Activated CD4-positive, CD25-positive, alpha-beta regulatory T cell treated with anti-CD3 and anti-CD28 coated beads, Interleukin-2, amount 50 U/mL, for 24 hours (primary cell): ENCODE measurements around the gene SLC1A1.

Source experiments
- ATAC-seq, 2 donors: fragments of 150-1000 bp; cut with Tn5 transposase; one replicate each; pipeline ENCODE4 v1.10.0; 2021; ENCODE audit warnings: mild to moderate bottlenecking in 1 of 2, moderate library complexity in 1 of 2

The SLC1A1 gene

DNA sequence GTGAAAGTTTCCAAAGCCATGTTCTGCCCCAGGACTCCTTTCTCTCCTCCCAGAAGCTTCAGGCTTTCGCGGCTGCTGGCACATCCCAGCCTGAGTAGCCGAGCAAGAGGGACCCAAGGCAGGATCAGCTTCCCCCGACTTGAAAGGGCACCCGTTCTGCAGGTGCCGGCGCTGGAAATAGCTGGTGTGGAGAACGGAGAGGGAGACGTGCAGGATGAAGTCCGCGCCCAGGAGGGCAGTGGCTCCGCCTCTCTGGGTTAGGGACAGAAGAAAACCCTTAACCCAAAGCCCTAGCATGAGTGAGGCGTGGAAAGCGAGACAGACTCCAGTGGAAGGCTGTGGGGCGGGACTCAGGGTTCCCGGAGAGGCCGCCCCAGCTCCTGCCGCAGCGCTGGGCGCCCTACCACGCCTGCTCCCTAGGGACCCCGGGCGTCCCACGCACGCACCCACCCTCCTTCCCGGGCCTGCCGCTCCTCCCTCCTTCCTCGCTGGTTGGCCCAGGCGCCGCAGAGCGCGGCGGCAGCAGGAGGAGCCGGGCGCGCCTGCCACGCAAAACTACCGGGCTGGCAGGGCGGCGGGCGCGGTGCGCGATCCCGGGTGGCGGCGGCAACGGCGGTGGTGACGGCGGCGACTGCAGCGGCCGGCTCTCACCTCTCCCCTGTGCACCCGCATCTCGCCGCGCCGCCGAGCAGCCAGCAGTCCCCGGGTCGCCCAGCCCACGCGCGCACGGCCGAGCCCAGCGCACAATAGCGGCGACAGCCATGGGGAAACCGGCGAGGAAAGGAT is at the start of gene SLC1A1:
Gene SLC1A1 (plus strand): TSS at position 550 of the 786 bp plus-strand sequence. CDS start 212 bp downstream, at position 762.
- ATAC-seq, result peak; percentile 42 to 50

- no peak for ATAC-seq
These were observed 47.5 kb upstream of the SLC1A1 start for GRCh38 chr9:4442806-4443205.

- no peak for ATAC-seq
These were observed 46.8 kb upstream of the SLC1A1 start for GRCh38 chr9:4443439-4443838.

GRCh38 chr9:4461437-4461836 is 28.8 kb upstream of the SLC1A1 start:
- no peak for ATAC-seq

DNA sequence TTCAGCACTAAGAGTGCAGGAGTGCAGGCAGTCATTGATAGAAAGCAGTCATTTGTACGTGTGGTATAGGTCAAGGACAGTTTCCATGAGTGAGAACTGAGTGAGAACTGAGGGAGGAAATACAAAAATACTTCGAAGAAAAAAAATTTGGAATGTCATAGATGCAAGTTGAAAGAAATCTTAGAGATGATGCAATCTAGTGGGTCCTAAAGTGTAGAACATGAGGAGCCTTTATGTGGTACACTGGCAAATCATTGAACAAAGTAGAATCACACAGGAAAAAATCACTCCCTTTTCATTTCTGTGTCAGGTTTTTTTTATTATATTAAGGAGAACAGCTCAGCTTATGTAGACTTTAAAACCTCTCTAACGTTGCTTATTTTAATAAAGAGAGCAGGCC is 26.4 kb upstream of the SLC1A1 start:
- no peak for ATAC-seq

DNA sequence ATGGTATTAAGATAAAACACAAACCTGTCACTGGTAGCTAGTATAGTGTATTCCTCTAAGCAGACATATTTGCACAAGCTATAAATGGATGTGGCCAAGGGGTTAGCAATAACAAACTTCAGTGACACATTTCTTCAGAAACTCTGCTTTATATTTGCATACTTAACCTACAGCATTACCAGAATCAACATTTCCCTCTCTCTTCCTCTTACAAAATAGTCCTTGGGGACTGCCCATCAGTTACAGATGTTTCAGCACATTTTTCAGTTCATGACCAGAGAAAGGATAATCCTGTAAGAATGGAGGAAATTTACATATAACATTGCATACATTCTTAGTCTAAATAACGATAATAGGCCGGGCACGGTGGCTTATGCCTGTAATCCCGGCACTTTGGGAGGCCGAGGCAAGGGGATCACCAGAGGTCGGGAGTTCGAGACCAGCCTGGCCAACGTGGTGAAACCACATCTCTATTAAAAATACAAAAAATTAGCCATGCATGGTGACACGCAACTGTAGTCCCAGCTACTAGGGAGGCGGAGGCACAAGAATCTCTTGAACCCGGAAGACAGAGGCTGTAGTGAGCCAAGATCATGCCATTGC is 25.3 kb upstream of the SLC1A1 start:
- ATAC-seq, result peak; percentile 25 to 36

GRCh38 chr9:4465910-4466309 is 24.4 kb upstream of the SLC1A1 start:
- no peak for ATAC-seq

DNA sequence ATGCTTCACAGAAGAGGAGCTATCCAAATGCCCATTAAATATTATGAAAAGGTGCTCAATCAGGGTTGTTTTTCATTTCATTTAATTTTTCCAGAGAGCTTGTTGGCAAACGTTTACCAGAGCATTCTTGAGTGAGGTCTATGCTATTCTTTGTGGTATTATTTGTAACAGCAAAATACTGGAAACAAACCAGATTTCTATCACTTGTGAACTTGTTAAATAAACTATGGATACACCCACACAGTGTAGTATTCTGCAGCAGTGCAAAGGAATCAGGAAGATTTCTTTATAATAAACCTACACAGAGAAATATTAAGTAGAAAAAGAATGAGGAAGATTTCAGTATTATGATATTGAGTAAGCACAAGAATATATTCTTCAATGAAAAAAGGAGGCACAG is 15.0 kb upstream of the SLC1A1 start:
- no peak for ATAC-seq

DNA sequence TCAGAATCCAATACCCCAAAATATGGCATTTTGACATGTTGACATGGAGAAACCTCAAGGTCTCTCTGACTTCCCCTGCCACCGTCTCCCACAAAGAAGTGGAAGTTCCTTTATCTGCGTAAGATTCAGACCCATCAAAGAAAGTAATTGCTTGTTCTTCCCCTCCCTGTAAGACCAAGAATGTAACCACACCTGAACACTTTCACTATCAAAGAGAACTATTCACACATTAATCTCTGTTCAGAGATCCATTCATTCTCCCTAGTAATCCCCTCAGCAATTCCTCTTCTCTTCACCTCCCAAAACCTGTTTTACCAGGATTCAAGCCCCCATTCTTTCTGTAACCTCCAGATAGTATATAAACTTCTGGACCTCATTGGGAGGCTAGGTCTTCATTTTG is 4.1 kb upstream of the SLC1A1 start:
- ATAC-seq, result no peak

GRCh38 chr9:4489562-4489918 is 728 bp upstream of the SLC1A1 start:
- no peak for ATAC-seq

GRCh38 chr9:4490705-4491625 is 697 bp downstream of the SLC1A1 start:
- peak in 1 of 2 donors; percentile 12 for ATAC-seq

GRCh38 chr9:4491626-4491975 is 1.3 kb downstream of the SLC1A1 start:
- no peak for ATAC-seq

DNA sequence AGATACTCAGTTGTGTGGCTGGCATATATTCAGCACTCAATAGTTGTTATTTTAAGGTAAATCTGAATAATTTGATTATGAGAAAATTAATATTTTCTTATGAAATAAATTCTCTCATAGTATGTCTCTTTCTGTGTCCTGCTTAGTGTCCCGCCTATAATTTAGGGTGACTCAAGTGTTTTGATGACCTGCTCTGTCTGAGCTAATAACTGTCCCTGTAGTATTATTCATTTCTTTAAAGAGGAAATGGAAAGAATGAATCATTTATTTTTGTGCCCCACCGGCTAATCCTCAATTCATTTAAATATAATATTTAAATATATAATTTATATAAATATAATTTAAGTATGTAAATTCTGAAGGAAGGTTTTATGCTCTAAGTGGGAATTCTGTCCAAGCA is 4.1 kb downstream of the SLC1A1 start:
- ATAC-seq, result no peak

GRCh38 chr9:4494806-4495205 is 4.5 kb downstream of the SLC1A1 start:
- no peak for ATAC-seq

DNA sequence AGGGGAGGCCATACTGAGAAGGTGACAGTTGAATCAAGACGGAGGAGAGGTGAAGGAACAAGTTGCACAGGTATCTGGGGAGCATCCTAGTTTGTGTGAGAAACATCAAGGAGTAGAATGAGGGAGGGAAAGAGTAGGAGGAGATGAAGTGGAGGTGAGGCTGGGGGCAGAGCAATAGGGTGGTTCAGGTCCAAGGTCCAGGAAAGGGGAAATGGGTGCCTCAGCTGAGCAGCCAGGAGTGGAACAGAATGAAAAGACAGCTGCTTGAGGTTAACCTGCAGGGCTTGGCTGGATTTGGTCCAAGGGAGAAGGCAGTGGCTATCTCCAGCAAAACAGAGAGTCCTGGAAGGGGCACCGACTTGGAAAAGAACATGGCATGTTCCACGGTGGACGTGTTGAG is 5.3 kb downstream of the SLC1A1 start:
- no peak for ATAC-seq

DNA sequence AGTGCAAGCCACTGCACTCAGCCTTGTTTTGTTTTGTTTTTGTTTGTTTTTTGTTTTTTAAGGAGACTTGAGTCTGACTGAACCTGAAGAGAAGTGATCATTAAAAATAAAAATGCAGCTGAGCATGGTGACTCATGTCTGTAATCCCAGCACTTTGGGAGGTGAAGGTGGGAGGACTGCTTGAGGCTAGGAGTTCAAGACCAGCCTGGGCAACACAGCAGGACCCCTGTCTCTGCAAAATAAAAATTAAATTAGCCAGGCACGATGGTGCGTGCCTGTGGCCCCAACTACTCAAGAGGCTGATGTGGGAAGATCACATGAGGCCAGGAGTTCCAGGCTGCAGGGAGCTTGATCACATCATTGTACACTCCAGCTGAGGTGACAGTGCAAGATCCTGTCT is 6.2 kb downstream of the SLC1A1 start:
- no peak for ATAC-seq

DNA sequence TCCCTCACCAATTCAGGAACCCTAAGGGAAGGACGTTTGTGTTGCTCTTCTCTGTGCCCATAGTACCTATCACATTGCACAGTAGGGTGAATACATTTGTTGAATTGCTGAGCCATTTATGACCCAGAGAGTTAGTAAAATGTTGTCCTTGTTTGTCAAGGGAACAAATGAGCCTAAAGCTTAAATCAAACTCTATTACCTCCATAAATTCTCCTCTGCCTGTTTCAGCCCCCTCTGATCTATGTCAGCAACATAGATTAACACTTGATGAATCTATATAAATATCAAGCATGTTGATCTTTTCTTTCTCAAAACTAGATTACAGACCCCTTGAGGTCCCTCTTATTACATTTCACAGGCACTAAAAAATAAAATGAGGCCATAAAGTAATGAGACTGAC is 7.1 kb downstream of the SLC1A1 start:
- ATAC-seq, result no peak

- peak in 1 of 2 donors; percentile 38 for ATAC-seq
These were observed 7.6 kb downstream of the SLC1A1 start for GRCh38 chr9:4497855-4498254.

- no peak for ATAC-seq
These were observed 9.6 kb downstream of the SLC1A1 start for GRCh38 chr9:4499917-4500316.

DNA sequence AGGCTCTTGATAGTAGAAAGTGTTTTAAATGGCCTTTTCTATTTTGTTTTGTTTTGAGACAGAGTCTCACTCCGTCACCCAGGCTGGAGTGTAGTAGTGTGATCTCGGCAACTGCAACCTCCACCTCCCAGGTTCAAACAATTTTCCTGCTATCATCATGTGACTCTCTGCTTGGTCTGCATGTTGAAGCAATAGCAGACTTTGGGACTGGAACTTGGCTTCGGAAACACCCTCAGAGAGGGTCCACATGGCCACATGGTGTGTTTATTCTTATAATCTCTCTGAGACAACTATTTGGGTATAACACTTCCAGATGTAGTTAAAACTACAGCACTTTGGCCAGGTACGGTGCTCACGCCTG is 10.9 kb downstream of the SLC1A1 start:
- no peak for ATAC-seq

GRCh38 chr9:4502444-4502843 is 12.2 kb downstream of the SLC1A1 start:
- no peak for ATAC-seq

DNA sequence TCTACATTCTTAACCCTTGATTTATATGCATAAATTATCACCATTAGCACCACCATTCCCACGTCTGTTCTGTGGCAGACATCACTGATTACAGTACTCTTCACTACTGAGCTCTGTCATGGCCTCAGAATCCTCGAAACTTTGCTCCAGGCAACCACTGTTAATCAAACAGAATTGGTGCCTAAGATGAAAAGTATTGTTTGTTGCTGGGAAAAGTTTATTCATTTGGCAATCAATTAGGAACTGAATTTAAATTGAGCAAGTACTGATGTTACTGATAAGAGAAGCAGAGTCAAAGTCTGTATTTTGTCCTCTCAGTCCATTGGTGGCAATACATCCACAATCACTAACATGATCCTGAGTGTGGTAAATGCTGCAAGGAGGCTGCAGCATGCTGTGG is 12.8 kb downstream of the SLC1A1 start:
- no peak for ATAC-seq

- no peak for ATAC-seq
These were observed 14.0 kb downstream of the SLC1A1 start for GRCh38 chr9:4504250-4504649.

DNA sequence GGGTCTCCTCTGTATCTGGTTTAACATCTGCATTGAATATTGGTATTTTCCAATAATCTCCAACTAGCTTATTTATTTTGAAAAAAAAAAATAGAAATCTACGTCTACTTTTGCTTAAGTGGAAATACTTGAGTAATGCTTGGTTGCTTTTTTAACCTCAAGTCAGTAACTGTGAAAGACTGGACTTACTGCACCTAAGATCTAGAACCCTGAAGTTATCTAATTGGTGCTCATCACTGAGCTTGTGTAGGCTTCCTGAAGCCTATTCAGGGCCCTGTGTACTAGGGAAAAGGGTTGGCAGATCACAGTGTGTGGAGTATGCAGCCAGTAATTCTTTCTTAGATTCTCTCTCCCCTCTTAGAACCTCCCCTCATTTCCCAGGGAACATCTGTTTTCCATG is 16.2 kb downstream of the SLC1A1 start:
- ATAC-seq, result no peak
